NCI-H1048 (cell line): ENCODE data around the gene HIGD1B.
"Not testable (repeated sequence)": the region's sequence is repeated elsewhere in the genome, so short reads cannot be mapped to it uniquely, and the experiment has no call there.

Experiments
- DNase-seq: peaks from one replicate; lab custom pipeline; 2025; lab: John Stamatoyannopoulos, UW

HIGD1B gene

DNA sequence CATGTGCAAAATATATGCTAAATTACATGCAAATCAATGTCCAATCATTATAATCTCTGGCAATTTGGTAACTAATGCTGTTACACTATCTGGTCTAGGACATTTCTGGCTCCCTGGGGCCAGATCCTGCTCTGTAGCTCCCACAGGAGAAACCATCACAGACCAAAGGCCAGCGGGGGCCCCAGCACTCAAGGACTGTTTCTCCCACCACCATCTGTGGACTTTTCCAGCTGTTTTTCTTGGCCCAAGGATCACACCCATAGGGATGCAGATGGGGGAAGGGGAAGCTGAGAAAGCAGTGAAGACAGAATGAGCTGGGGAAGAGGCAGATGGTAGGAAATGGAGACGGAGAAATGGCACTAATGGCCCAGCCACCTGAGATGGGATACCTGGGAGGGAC lies at the start of gene HIGD1B:
Gene HIGD1B (plus strand): TSS at position 298 of the 400 bp plus-strand sequence. CDS start 270 bp downstream, outside the sequence.
- DNase-seq = no peak

DNA sequence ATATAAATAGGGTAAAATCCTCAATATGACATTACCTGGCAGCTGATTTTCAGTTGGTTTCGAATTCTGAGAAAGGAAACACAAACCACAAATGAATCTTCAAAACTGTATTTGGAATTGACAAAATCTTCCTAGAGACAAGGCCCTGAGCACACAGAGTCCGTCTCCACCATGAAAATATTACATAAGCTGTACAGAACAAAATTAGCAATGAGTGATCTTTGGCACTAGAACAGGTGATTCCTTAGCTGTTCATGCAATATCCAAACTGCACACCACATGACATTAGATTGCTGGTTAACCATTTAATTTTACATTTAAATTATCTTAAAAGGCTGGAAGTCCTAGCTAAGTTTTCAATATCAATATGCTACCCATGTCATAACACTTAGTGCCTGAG lies 49.3 kb upstream of the HIGD1B start:
- no peak for DNase-seq

DNA sequence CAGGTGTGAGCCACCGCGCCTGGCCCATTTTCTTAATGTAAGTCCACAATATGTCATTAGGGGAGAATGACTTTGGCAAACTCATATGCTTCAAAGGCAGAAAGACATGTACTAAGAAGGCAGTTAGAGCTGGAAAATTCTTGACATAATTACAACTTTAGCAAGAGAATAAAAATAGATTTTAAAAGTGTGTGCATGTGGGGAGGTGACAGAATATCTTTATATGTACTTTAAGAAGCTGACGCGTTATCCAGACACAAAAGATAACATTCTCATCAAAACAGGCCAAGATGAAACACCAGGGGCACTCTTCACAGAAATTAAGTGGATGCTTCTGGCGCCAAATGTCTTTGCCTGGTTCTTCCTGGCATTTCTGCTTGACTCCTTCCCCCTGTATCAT lies 45.8 kb upstream of the HIGD1B start:
- no peak for DNase-seq

DNA sequence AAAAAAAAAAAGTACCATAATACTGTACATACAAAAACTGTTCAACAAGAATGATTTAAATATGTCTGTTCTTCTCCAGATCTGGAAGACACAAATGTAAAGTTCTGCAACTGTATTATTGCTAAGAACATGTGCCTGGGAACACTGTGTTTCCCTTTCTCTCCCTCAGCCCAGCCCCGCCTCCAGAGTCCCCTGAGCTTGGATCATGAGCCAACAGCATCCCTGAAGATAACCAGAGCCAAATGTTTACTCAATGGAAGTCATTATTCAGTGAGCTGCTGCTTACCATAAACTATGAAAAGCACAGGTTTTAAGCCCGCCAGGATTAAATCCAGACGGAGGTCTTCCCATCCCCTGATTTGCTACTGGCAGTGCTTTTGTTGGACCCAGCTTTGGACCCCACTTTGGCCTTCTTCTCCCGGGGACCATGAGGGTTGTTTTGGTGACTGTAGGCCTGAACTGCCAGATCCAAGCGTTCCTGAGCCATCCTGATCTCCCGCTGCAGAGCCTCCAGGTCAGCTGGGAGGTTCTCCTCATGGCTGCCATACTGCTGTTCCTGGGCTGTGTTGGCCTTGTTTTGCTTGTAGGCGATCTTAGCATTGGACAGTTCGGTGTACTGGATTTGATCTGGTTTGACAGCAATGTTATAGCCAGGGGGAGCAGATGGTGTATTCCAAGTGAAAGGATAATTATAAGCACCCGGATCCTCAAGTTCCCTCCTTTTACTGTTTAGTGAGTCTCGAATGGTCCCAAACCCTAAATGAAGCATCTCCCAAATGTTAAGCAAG lies 43.2 kb upstream of the HIGD1B start:
- DNase-seq = no peak

DNA sequence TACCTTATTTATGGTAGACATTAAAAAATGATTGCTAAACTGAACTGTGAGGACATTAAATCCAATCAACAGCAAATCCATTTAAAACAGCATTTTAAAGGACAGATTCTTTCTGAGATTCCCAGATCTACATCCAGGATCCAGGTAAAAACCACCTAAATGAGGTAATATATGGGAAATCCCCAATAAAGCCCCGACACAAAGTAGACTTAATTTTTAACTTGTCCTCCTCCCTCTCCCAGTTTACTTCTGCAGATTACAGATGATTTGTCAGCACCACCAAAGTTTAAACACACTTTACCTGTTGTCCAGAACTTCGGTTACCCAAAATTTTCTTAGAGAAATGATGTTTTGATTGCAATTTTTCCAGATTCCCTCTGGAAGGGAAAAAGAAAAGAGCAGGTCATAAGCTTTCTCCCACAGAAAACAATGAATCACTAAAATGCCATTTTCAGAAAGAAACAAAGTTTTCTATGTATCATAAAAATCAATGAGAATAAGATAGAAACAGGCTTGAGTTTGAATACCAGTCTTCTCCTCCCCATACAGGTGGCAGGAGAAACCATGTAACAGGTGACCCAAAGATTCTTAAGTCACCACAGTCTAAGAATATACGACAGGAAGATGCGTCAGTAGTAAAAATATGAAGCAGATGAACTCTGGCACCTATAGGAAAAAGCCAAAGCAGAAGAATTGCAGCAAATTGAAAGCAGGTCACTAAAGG lies 40.4 kb upstream of the HIGD1B start:
- DNase-seq = no peak

DNA sequence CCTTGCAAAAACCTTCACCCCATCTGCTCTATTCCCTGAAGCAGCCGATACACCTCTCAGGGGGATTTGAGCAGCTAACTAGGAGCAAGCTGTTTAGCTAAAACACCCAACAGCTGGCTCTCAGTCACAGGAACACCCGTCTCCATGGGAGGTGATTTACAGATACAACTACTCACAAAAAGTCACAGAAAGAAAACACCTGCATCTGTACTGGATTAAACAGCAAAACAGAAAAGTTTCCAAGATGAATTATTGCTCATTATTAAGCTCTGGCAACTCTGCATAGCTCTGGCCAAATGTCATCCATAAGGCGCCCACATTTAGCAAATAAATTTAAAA lies 39.9 kb upstream of the HIGD1B start:
- DNase-seq = no peak

DNA sequence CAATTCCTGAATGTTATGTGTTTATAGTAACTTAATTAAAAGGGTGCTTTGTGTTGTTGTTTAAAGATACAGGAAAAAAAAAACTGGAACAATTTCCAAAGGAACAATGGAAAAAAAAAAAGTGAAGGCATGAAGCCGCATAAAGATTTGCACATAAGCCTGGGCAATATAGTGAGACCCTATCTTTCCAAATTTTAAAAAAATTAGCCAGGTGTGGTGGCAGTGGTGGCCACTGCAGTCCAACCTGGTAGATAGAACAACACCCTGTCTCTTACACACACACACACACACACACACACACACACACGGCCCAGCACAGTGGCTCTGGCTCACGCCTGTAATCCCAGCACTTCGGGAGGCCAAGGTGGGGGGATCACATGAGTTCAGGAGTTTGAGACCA lies 39.5 kb upstream of the HIGD1B start:
- DNase-seq = no peak

DNA sequence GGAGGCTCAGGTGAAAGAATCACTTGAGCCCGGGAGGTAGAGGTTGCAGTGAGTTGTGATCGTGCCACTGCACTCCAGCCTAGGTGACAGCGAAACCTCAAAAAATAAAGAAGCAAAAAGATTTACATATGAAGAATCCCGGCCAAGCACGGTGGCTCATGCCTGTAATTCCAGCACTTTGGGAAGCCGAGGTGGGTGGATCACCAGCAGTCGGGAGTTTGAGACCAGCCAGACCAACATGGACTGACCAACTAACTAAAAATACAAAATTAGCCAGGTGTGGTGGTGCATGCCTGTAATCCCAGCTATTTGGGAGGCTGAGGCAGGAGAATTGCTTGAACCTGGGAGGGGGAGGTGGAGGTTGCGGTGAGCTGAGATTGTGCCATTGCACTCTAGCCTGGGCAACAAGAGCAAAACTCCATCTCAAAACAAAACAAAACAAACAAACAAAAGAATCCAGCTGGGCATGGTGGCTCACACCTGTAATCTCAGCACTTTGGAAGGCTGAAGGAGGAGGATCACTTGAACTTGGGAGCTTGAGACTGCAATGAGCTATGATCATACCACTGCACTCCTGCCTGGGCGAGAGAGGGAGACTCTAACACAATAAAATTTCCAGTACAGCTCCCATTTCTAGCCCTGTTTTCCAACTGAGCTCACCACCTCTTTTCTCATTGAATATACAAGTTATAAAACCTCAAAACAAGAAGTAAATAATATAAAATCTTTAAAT lies 38.9 kb upstream of the HIGD1B start:
- DNase-seq = not testable (repeated sequence)

DNA sequence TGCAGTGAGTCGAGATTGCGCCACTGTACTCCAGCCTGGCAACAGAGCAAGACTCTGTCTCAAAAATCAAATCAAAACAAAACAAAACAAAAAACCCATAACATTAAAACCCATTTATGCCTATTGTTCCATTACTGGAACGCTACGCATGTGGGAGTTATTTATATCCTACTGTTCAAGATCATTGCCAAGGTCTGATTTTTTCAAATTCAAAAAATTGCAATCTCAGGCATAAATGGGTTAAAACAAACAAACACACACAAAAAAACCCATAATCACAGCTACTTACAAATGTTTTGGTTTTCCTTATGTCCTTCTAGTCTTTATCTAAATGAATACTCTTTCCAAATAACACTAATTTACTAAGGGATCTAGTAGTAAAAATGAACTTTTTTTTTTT lies 35.4 kb upstream of the HIGD1B start:
- DNase-seq = no peak

DNA sequence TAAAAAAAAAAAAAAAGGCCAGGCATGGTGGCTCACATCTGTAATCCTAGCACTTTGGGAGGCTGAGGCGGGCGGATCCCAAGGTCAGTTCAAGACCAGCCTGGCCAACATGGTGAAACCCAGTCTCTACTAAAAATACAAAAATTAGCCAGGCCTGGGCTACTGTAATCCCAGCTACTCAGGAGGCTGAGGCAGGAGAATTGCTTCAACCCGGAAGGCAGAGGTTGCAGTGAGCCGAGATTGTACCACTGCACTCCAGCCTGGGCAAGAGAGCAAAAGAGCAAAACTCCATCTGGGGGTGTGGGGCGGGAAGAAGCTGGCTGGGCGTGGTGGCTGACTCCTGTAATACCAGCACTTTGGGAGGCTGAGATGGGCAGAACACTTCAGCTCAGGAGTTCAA lies 29.2 kb upstream of the HIGD1B start:
- DNase-seq = not testable (repeated sequence)

DNA sequence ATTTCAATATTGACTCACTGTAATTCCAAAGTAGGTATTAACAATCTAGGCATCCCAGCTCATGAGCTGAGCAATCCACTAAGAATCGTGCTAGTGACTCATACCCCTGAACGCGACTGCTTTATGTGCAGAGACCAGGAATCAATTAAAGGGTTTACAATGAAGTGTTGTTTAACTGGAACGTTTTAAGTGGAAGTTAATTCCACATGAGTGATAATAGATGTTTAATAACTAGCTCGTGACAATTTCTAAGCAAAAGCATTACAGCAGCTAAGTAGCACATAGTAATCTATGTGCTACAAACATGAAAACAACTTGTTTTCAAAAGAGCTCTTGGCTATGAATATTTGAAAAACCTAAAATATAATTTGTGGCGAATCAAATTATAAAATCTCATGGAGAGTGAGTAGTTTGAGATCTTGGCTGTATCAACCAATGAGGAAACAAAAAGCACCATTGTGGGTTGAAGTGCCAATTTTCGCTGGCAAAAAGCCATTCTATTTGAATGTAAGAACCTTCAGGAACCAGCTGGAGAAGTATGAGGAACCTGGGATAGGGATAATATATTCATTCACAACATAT lies 27.0 kb upstream of the HIGD1B start:
- peak; percentile 85 for DNase-seq

DNA sequence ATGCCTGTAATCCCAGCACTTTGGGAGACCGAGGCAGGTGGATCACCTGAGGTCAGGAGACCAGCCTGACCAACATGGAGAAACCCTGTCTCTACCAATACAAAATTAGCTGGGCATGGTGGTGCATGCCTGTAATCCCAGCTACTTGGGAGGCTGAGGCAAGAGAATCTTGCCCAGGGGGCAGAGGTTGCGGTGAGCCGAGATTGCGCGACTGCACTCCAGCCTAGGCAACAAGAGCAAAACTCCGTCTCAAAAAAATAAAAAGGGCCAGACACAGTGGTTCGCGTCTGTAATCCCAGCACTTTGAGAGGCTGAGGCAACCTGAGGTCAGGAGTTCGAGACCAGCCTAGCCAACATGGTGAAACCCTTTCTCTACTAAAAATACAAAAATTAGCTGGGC lies 22.4 kb upstream of the HIGD1B start:
- DNase-seq = not testable (repeated sequence)

DNA sequence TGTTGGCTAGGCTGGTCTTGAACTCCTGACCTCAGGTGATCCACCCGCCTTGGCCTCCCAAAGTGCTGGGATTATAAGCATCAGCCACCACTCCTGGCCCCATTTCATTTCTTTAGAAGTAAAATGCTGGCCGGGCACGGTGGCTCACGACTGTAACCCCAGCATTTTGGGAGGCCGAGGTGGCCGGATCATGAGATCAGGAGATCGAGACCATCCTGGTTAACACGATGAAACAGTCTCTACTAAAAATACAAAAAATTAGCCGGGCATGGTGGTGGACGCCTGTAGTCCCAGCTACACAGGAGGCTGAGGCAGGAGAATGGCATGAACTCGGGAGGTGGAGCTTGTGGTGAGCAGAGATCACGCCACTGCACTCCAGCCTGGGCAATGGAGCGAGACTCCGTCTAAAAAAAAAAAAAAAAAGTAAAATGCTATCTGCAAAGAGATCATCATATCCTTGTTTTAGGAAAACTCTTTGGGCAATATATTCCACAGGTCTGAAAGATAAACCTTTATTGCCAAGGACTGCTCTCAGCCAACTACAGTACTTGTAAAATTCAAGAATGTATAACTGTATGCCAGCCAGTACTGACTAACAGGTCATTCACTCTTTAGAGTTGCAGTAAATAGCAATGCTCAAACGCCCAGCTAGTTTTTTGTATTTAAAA lies 21.4 kb upstream of the HIGD1B start:
- no peak for DNase-seq

DNA sequence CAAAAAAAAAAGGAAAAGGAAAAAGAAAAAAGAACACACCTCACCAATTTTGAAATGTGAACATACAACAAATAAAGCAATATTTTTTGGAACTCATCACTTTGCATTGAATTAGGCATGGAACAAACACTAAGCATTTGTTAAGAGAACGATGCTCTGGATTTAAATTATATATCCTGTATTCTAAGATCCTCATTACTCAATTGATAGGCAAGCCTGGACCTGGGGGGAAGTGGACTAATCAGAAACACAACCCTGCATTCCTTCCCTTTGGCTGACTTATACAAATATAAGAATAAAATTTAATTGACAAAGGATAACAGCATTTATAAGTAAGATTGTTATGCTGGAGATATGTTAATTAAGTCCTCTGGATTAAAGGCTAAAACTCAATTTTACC lies 19.8 kb upstream of the HIGD1B start:
- no peak for DNase-seq

DNA sequence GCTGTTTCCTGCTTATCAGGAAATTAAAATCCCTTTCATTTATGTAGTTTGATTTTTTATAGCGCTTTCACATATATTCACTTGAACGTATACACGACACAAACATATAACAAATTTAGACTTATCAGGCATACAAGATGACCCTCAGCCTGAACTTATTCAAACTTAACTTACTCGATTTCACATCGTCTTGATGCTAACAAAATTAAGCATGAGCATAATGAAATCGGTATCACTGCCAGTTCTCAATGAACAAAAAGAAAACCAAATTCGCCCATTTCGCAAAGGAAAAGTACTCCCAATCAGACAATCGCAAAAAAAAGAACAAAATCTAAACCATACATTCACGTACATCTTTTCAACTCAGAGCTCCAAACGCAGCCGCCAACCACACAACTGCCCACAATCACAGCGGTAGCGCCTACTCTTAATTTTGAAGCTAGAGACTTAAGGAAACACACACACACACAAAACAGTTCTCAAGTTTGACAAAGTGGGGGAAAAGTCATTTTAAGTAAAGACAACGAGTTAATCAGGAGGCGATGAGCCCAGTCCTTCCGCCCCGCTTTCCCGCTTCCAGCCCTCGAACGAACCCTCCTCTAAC lies 18.7 kb upstream of the HIGD1B start:
- DNase-seq = no peak

DNA sequence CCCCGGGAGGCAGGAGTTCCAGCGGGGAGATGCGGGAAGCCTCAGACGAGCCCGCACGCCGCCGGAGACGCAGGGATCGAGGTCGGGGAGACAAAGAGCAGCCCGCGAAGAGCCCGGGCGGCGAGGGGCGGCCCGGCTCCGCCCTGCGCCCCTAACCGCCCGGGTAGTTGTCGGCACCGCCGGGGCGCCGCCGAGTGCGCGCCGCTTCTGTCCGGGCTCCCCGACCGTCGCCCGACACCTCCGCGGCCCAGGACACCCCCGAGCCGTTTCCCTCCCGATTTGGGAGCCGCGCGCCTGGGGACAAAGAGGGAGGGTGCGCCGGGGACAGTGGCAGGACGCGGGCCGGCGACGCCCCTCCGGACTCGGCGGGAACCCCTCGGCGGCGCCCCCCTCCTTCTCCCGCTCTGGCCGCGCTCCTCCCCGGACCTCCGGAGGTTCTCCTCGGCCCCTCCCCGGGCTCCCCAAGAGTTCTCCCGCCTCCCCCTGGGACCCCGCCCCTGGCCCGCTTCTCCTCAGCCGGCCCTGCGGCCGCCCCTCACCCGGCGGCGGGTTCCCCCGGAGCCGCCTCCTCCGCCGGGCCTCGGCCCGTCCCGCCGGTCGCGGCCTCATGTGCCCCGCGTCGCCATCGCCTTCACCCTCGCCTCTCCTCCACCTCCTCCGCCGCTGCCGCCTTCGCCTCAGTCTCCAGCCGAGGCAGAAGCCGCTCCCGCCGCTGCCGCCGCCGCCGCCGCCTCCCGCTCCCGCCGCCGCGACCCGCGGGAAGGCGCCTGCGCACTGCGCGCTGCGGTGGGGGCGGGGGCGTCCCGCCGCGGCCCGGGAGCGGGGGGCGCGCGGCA lies 17.9 kb upstream of the HIGD1B start, which contains the start of gene GJC1:
Gene GJC1 (minus strand): TSS at position 765 of the 836 bp plus-strand sequence. CDS start 24,470 bp downstream, outside the sequence.
- no peak for DNase-seq

DNA sequence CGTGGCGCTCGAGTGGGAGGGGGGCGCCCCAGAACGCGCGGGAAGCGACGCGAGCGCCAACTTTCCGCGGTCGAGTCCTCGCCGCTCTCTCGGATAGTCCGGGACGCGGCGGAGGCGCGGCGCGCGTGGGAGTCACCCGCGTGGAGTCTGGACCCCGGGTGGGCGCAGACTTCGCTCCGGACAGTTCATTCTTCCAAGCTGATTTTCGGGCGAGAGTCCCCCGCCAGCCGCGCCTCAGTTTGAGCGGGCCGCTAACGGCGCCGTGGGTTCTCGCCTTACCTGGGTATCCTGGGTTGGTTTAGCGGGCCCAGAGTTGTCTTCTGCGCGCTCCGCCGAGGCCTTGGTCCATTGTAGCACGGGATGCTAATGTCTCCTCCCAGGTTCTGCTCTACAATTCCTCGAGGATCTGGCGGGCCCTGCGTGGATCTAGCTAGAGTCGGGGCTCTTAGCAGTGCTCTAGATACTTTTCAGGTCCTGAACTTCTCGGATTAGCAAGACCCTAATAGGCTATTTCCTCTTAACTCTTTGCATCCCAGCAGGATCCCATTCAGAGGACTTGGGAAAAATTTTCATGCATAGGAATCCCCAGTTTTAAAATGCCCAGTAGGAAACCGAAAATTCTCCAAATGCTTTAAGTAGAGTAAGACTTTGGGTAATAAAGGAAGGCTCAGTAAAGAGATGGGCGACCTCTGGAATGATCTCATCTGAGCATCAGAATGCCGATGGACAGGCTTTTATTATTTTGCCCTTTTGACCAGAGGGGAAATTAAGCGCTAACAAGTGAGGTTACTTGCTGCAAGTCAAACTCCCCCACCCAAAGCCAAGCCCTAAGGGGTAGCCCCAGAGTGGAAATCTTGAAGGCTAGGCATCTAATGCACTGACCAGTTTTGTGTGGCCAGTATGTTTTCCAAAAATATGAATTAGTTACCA lies 17.1 kb upstream of the HIGD1B start:
- DNase-seq = no peak

DNA sequence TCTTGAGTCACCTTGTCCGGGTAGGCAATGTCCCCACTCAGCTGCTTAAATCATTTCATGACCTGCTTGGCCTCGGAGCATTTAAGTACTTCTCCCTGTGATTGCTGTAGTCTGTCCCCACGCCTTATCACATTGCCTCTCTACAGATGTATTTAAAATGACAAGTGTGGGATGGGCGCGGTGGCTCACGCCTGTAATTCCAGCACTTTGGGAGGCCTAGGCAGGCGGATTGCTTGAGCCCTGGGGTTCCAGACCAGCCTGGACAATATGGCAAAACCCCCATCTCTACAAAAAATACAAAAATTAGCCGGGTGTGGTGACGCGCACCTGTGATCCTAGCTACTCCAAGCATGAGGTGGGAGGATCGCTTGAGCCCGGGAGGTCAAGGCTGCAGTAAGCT lies 16.3 kb upstream of the HIGD1B start:
- no peak for DNase-seq

DNA sequence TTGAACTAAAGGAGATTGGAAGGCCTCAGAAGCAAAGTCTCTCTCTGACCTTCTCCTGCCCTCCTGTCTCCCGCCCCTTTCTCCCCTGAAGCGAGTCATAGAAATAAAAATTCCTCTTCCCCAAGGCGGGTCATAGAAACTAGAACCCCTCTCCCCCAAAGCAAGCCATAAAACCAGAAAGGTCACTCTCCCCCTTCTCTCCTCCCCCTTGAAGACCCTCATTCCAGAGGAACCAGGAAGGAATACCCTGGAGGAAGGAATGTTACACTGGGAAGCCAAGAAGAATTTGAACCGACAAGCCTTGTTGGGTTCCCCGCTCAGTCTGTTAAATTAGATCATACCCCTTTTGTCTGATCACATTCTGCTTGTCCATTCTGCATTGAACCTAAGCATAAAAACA lies 14.9 kb upstream of the HIGD1B start:
- no peak for DNase-seq
